ENCODE measurements around the gene ARPIN. TPM values are rescaled to one million over a fixed set of nuclear protein-coding genes. Genes with fewer than 3 reads are reported as not detected.
"Not testable (repeated sequence)": the region's sequence is repeated elsewhere in the genome, so short reads cannot be mapped to it uniquely, and the experiment has no call there.

Gene ARPIN
- total RNA-seq, 1 donor from 2014 or later: not detected

GRCh38 chr15:89863918-89864317, 48.8 kb downstream of the ARPIN start:
- Mint-ChIP-seq H3K36me3 (ENCODE audit: low read depth) (peaks cover 19% of the 10 kb centered on the region), H3K27ac (no peak overlapping the region), H3K9me3 (no peaks in the 10 kb centered on the region), H3K4me3 (ENCODE audit: low read depth) (no peak overlapping the region), H3K27me3 (ENCODE audit: low read depth) (no peaks in the 10 kb centered on the region), H3K4me1 (ENCODE audit: low read depth) (peaks cover 9% of the 10 kb centered on the region)
- intact Hi-C loops (cut with micrococcal nuclease): no loop called here
- no peak for DNase-seq (ENCODE audit: low spot score)

GRCh38 chr15:89860891-89861290, 51.9 kb downstream of the ARPIN start:
- H3K27ac Mint-ChIP-seq: no peak overlapping the region
- DNase-seq (ENCODE audit: low spot score): no peak
- peaks cover 28% of the 10 kb centered on the region for H3K36me3 Mint-ChIP-seq (ENCODE audit: low read depth)
- H3K9me3 Mint-ChIP-seq: no peaks in the 10 kb centered on the region
- no peaks in the 10 kb centered on the region for H3K27me3 Mint-ChIP-seq (ENCODE audit: low read depth)
- intact Hi-C loops (cut with micrococcal nuclease): no loop called here
- H3K4me3 Mint-ChIP-seq (ENCODE audit: low read depth): no peak overlapping the region
- peaks cover 9% of the 10 kb centered on the region for H3K4me1 Mint-ChIP-seq (ENCODE audit: low read depth)

- Mint-ChIP-seq H3K27me3 (ENCODE audit: low read depth) (no peaks in the 10 kb centered on the region), H3K4me3 (ENCODE audit: low read depth) (no peak overlapping the region), H3K36me3 (ENCODE audit: low read depth) (peaks cover 24% of the 10 kb centered on the region), H3K27ac (no peak overlapping the region), H3K9me3 (no peaks in the 10 kb centered on the region), H3K4me1 (ENCODE audit: low read depth) (peaks cover 9% of the 10 kb centered on the region)
- no peak for DNase-seq (ENCODE audit: low spot score)
- intact Hi-C loops (cut with micrococcal nuclease): no loop called here
Observed at GRCh38 chr15:89860431-89860830, 52.3 kb downstream of the ARPIN start.

GRCh38 chr15:89858661-89859458, 53.9 kb downstream of the ARPIN start:
- Mint-ChIP-seq H3K4me3 (ENCODE audit: low read depth) (no peak overlapping the region), H3K27me3 (ENCODE audit: low read depth) (no peaks in the 10 kb centered on the region), H3K36me3 (ENCODE audit: low read depth) (peaks cover 20% of the 10 kb centered on the region), H3K27ac (no peak overlapping the region), H3K9me3 (no peaks in the 10 kb centered on the region), H3K4me1 (ENCODE audit: low read depth) (peaks cover 9% of the 10 kb centered on the region)
- intact Hi-C loops (cut with micrococcal nuclease): no loop called here
- DNase-seq (ENCODE audit: low spot score): no peak

- no peak for DNase-seq (ENCODE audit: low spot score)
- Mint-ChIP-seq H3K4me1 (ENCODE audit: low read depth) (peaks cover 9% of the 10 kb centered on the region), H3K27ac (no peak overlapping the region), H3K9me3 (no peaks in the 10 kb centered on the region), H3K4me3 (ENCODE audit: low read depth) (no peak overlapping the region), H3K36me3 (ENCODE audit: low read depth) (peaks cover 20% of the 10 kb centered on the region), H3K27me3 (ENCODE audit: low read depth) (no peaks in the 10 kb centered on the region)
- intact Hi-C loops (cut with micrococcal nuclease): no loop called here
Observed at GRCh38 chr15:89857673-89858072, 55.1 kb downstream of the ARPIN start.

- Mint-ChIP-seq H3K9me3 (no peaks in the 10 kb centered on the region), H3K4me1 (ENCODE audit: low read depth) (peaks cover 19% of the 10 kb centered on the region), H3K36me3 (ENCODE audit: low read depth) (peaks cover 25% of the 10 kb centered on the region), H3K4me3 (ENCODE audit: low read depth) (no peak overlapping the region), H3K27ac (no peak overlapping the region), H3K27me3 (ENCODE audit: low read depth) (no peaks in the 10 kb centered on the region)
- intact Hi-C loops (cut with micrococcal nuclease): no loop called here
- no peak for DNase-seq (ENCODE audit: low spot score)
Observed at GRCh38 chr15:89855948-89856347, 56.8 kb downstream of the ARPIN start.

- peaks cover 12% of the 10 kb centered on the region for H3K4me1 Mint-ChIP-seq (ENCODE audit: low read depth)
- H3K27me3 Mint-ChIP-seq (ENCODE audit: low read depth); H3K27ac Mint-ChIP-seq; DNase-seq (ENCODE audit: low spot score); intact Hi-C loops (cut with micrococcal nuclease); H3K4me3 Mint-ChIP-seq (ENCODE audit: low read depth); H3K9me3 Mint-ChIP-seq: not testable (repeated sequence)
- H3K36me3 Mint-ChIP-seq (ENCODE audit: low read depth): peaks cover 23% of the 10 kb centered on the region
Observed at GRCh38 chr15:89854863-89855262, 57.9 kb downstream of the ARPIN start.

- no peaks in the 10 kb centered on the region for H3K27me3 Mint-ChIP-seq (ENCODE audit: low read depth)
- H3K4me1 Mint-ChIP-seq (ENCODE audit: low read depth): peaks cover 12% of the 10 kb centered on the region
- DNase-seq (ENCODE audit: low spot score): no peak
- no peaks in the 10 kb centered on the region for H3K9me3 Mint-ChIP-seq
- H3K27ac Mint-ChIP-seq: no peak overlapping the region
- intact Hi-C loops (cut with micrococcal nuclease): no loop called here
- H3K4me3 Mint-ChIP-seq (ENCODE audit: low read depth): no peak overlapping the region
- H3K36me3 Mint-ChIP-seq (ENCODE audit: low read depth): peaks cover 24% of the 10 kb centered on the region
Observed at GRCh38 chr15:89852342-89852995, 60.3 kb downstream of the ARPIN start.

- Mint-ChIP-seq H3K27me3 (ENCODE audit: low read depth) (no peaks in the 10 kb centered on the region), H3K27ac (no peak overlapping the region), H3K4me3 (ENCODE audit: low read depth) (no peak overlapping the region), H3K9me3 (no peaks in the 10 kb centered on the region), H3K4me1 (ENCODE audit: low read depth) (peaks cover 12% of the 10 kb centered on the region), H3K36me3 (ENCODE audit: low read depth) (peaks cover 23% of the 10 kb centered on the region)
- intact Hi-C loops (cut with micrococcal nuclease): no loop called here
- DNase-seq (ENCODE audit: low spot score): no peak
Observed at GRCh38 chr15:89851673-89852341, 60.9 kb downstream of the ARPIN start.

- H3K4me1 Mint-ChIP-seq (ENCODE audit: low read depth): peaks cover 21% of the 10 kb centered on the region
- H3K27ac Mint-ChIP-seq: no peak overlapping the region
- no peak overlapping the region for H3K4me3 Mint-ChIP-seq (ENCODE audit: low read depth)
- no peaks in the 10 kb centered on the region for H3K9me3 Mint-ChIP-seq
- intact Hi-C loops (cut with micrococcal nuclease): no loop called here
- DNase-seq (ENCODE audit: low spot score): no peak
- peaks cover 31% of the 10 kb centered on the region for H3K36me3 Mint-ChIP-seq (ENCODE audit: low read depth)
- H3K27me3 Mint-ChIP-seq (ENCODE audit: low read depth): no peaks in the 10 kb centered on the region
Observed at GRCh38 chr15:89848970-89849292, 63.8 kb downstream of the ARPIN start.

GRCh38 chr15:89847101-89847500, 65.7 kb downstream of the ARPIN start:
- Mint-ChIP-seq H3K27me3 (ENCODE audit: low read depth) (no peaks in the 10 kb centered on the region), H3K4me1 (ENCODE audit: low read depth) (peaks cover 17% of the 10 kb centered on the region), H3K4me3 (ENCODE audit: low read depth) (no peak overlapping the region), H3K36me3 (ENCODE audit: low read depth) (peaks cover 34% of the 10 kb centered on the region), H3K27ac (no peak overlapping the region), H3K9me3 (no peaks in the 10 kb centered on the region)
- intact Hi-C loops (cut with micrococcal nuclease): no loop called here
- no peak for DNase-seq (ENCODE audit: low spot score)

GRCh38 chr15:89845305-89845893, 67.4 kb downstream of the ARPIN start:
- Mint-ChIP-seq H3K27me3 (ENCODE audit: low read depth) (no peaks in the 10 kb centered on the region), H3K9me3 (no peaks in the 10 kb centered on the region), H3K4me3 (ENCODE audit: low read depth) (no peak overlapping the region), H3K27ac (no peak overlapping the region), H3K36me3 (ENCODE audit: low read depth) (peaks cover 28% of the 10 kb centered on the region), H3K4me1 (ENCODE audit: low read depth) (peaks cover 15% of the 10 kb centered on the region)
- intact Hi-C loops (cut with micrococcal nuclease): no loop called here
- DNase-seq (ENCODE audit: low spot score): no peak

Measured in activated T-helper 2 cell treated with anti-CD3 and anti-CD28 coated beads, Interferon-gamma antibody, Interleukin-2, Interleukin-4, amounts not matched to agents 10 μg/mL and 5 μg/mL and 100 μg/mL, durations not matched to agents 14 hours and 24 hours and 36 hours (primary cell).